Measurements from ENCODE around the gene NCOA3.
A peak's percentile ranks its signal among the peaks of the same experiment; 100 is the strongest.
"Not testable (repeated sequence)": the region's sequence is repeated elsewhere in the genome, so short reads cannot be mapped to it uniquely, and the experiment has no call there.

Gene NCOA3

GRCh38 chr20:47501482-47502270 lies at the start of gene NCOA3:
TSS of gene NCOA3 (plus strand) at chr20:47501887. CDS start at chr20:47622248, 120,361 bp downstream.
- no peak for TF ChIP-seq ZNF274 (IDR thresholded peaks at IDR 0.05; ENCODE audit: low read depth, low read length)
- H3K4me3 ChIP-seq (ENCODE audit: low read length) = peak within 1 kb of the TSS; percentile 99

- no peak for TF ChIP-seq ZNF274 (IDR thresholded peaks at IDR 0.05; ENCODE audit: low read depth, low read length)
- H3K4me3 ChIP-seq (ENCODE audit: low read length) = no peak overlapping the region
Measured at GRCh38 chr20:47452736-47453161, 48.9 kb upstream of the NCOA3 start.

- H3K4me3 ChIP-seq (ENCODE audit: low read length) = no peak overlapping the region; the same call in 1 of the 2 replicates
- no peak for TF ChIP-seq ZNF274 (IDR thresholded peaks at IDR 0.05; ENCODE audit: low read depth, low read length)
Measured at GRCh38 chr20:47453167-47453782, 48.4 kb upstream of the NCOA3 start.

- no peak for TF ChIP-seq ZNF274 (IDR thresholded peaks at IDR 0.05; ENCODE audit: low read depth, low read length)
Measured at GRCh38 chr20:47454298-47455132, 47.2 kb upstream of the NCOA3 start.

GRCh38 chr20:47455133-47456040 lies 46.3 kb upstream of the NCOA3 start:
- no peak overlapping the region for H3K4me3 ChIP-seq (ENCODE audit: low read length)
- no peak for TF ChIP-seq ZNF274 (IDR thresholded peaks at IDR 0.05; ENCODE audit: low read depth, low read length)

More at GRCh38 chr20:47454298-47455132, 47.2 kb upstream of the NCOA3 start:
- H3K4me3 ChIP-seq (ENCODE audit: low read length) = no peak overlapping the region

- no peak overlapping the region for H3K4me3 ChIP-seq (ENCODE audit: low read length)
- no peak for TF ChIP-seq ZNF274 (IDR thresholded peaks at IDR 0.05; ENCODE audit: low read depth, low read length)
Measured at GRCh38 chr20:47456041-47456537, 45.6 kb upstream of the NCOA3 start.

- no peak for TF ChIP-seq ZNF274 (IDR thresholded peaks at IDR 0.05; ENCODE audit: low read depth, low read length)
- H3K4me3 ChIP-seq (ENCODE audit: low read length) = no peak overlapping the region
Measured at GRCh38 chr20:47456952-47457724, 44.5 kb upstream of the NCOA3 start.

- H3K4me3 ChIP-seq (ENCODE audit: low read length) = not testable (repeated sequence)
Measured at GRCh38 chr20:47458280-47459050, 43.2 kb upstream of the NCOA3 start.

- TF ChIP-seq ZNF274 (IDR thresholded peaks at IDR 0.05; ENCODE audit: low read depth, low read length) = no peak
- H3K4me3 ChIP-seq (ENCODE audit: low read length) = no peak overlapping the region
Measured at GRCh38 chr20:47459344-47460073, 42.2 kb upstream of the NCOA3 start.

GRCh38 chr20:47460761-47461112 lies 41.0 kb upstream of the NCOA3 start:
- not testable (repeated sequence) for H3K4me3 ChIP-seq (ENCODE audit: low read length)

- no peak overlapping the region for H3K4me3 ChIP-seq (ENCODE audit: low read length)
- no peak for TF ChIP-seq ZNF274 (IDR thresholded peaks at IDR 0.05; ENCODE audit: low read depth, low read length)
Measured at GRCh38 chr20:47461120-47461685, 40.5 kb upstream of the NCOA3 start.

GRCh38 chr20:47461906-47462305 lies 39.8 kb upstream of the NCOA3 start:
- H3K4me3 ChIP-seq (ENCODE audit: low read length) = not testable (repeated sequence)

All from GM08714 (cell line).